ENCODE results near the gene TGFBR2. TPM values are rescaled to one million over a fixed set of nuclear protein-coding genes. Genes with fewer than 3 reads are reported as not detected.
A peak's percentile ranks its signal among the peaks of the same experiment; 100 is the strongest.

Gene TGFBR2
- total RNA-seq, 1 experiment from 2014 or later: 22.5 TPM

DNA sequence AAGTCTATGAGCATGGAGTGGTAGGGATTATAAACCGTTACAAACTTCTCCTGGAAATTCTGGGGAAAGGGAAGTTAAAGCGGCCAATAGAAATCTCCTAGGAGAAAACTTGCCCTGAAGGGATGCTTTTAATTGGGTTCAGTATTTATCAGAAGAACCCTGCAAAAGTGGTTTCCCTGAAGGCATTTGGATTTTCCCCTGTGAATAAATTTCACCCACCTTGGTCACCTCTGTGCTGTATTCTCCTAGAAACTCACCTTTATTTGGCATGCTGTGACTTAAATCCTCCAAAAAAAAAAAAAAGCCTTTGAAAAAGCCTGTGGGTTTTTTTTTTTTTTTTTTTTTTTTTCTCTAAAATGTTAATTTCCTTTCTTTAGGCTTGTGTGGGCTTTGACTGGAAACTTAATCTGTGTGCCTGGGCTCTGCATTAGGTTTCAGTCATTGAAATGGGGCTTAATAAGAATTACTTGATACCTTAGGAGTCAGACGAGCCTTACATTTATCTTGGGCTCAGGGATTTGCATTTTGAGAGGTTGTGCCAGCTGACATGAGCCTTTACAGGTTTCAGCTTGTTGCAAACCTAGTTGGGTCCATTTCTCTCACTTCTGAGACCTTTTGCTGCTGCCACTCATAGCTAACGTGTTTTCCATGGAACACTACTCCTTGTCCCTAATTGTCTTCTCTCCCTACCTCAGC is 22.0 kb downstream of the TGFBR2 start:
- H3K79me2 ChIP-seq (ENCODE audit: insufficient read depth, low read length): peaks cover 100% of the 10 kb centered on the region
- TF ChIP-seq ELF1 (IDR thresholded peaks at IDR 0.05; ENCODE audit: borderline replicate concordance, low read depth) (no peak), CBX3 (IDR thresholded peaks at IDR 0.05; ENCODE audit: low read depth) (no peak), RAD21 (IDR thresholded peaks at IDR 0.05; ENCODE audit: low read depth) (no peak), EGR1 (IDR thresholded peaks at IDR 0.05; ENCODE audit: low read depth) (no peak), SRF (IDR thresholded peaks at IDR 0.05; ENCODE audit: low read depth) (no peak), POLR2AphosphoS5 (IDR thresholded peaks at IDR 0.05; ENCODE audit: low read depth, low read length) (no peak), CEBPB (IDR thresholded peaks at IDR 0.05; ENCODE audit: low read depth) (no peak), TCF7L2 (IDR thresholded peaks at IDR 0.05; ENCODE audit: borderline replicate concordance, extremely low read depth, insufficient read depth, insufficient read length) (no peak), JUND (IDR thresholded peaks at IDR 0.05) (no peak)
- TF ChIP-seq, protein P1, sequence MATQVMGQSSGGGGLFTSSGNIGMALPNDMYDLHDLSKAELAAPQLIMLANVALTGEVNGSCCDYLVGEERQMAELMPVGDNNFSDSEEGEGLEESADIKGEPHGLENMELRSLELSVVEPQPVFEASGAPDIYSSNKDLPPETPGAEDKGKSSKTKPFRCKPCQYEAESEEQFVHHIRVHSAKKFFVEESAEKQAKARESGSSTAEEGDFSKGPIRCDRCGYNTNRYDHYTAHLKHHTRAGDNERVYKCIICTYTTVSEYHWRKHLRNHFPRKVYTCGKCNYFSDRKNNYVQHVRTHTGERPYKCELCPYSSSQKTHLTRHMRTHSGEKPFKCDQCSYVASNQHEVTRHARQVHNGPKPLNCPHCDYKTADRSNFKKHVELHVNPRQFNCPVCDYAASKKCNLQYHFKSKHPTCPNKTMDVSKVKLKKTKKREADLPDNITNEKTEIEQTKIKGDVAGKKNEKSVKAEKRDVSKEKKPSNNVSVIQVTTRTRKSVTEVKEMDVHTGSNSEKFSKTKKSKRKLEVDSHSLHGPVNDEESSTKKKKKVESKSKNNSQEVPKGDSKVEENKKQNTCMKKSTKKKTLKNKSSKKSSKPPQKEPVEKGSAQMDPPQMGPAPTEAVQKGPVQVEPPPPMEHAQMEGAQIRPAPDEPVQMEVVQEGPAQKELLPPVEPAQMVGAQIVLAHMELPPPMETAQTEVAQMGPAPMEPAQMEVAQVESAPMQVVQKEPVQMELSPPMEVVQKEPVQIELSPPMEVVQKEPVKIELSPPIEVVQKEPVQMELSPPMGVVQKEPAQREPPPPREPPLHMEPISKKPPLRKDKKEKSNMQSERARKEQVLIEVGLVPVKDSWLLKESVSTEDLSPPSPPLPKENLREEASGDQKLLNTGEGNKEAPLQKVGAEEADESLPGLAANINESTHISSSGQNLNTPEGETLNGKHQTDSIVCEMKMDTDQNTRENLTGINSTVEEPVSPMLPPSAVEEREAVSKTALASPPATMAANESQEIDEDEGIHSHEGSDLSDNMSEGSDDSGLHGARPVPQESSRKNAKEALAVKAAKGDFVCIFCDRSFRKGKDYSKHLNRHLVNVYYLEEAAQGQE (IDR thresholded peaks at IDR 0.05; ENCODE audit: low read depth): no peak
- TF ChIP-seq, protein P2, sequence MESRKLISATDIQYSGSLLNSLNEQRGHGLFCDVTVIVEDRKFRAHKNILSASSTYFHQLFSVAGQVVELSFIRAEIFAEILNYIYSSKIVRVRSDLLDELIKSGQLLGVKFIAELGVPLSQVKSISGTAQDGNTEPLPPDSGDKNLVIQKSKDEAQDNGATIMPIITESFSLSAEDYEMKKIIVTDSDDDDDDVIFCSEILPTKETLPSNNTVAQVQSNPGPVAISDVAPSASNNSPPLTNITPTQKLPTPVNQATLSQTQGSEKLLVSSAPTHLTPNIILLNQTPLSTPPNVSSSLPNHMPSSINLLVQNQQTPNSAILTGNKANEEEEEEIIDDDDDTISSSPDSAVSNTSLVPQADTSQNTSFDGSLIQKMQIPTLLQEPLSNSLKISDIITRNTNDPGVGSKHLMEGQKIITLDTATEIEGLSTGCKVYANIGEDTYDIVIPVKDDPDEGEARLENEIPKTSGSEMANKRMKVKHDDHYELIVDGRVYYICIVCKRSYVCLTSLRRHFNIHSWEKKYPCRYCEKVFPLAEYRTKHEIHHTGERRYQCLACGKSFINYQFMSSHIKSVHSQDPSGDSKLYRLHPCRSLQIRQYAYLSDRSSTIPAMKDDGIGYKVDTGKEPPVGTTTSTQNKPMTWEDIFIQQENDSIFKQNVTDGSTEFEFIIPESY (IDR thresholded peaks at IDR 0.05; ENCODE audit: extremely low read depth, insufficient replicate concordance, low read length): no peak

More for the DNA sequence above, 22.0 kb downstream of the TGFBR2 start:
- Histone ChIP-seq H3K4me3 (replicated peaks in 1 of 2; ENCODE audit: low read depth in 1 of 2, low read length in 2 of 2) (no peak overlapping the region), H3K9ac (ENCODE audit: low read length) (peak overlapping the region; percentile 10), H4K20me1 (ENCODE audit: insufficient read depth) (no peaks in the 10 kb centered on the region), H3K27me3 (ENCODE audit: insufficient read depth, low read length) (no peaks in the 10 kb centered on the region), H3K9me3 (ENCODE audit: control insufficient read depth in 1 of 2, insufficient read depth in 1 of 2, low read depth in 1 of 2, low read length in 2 of 2) (no peaks in the 10 kb centered on the region), H3K4me2 (ENCODE audit: low read length) (peak overlapping the region; percentile 68), H3K27ac (ENCODE audit: low read depth, low read length) (peak overlapping the region; percentile 95), H3K36me3 (ENCODE audit: control insufficient read depth in 1 of 2, insufficient read depth in 2 of 2, low read length in 2 of 2) (no peaks in the 10 kb centered on the region; a peak in 2 of 4 replicates), H3K4me1 (ENCODE audit: control insufficient read depth in 1 of 2, insufficient read depth in 2 of 2, low read length in 2 of 2) (peaks cover 92 to 99% of the 10 kb centered on the region in 2 experiments), H3K9me2 (ENCODE audit: insufficient read depth) (no peaks in the 10 kb centered on the region), H2AFZ (ENCODE audit: low read depth, low read length, poor library complexity, severe bottlenecking) (no peak overlapping the region)
- ChIA-PET POLR2A (no interaction called here), RAD21 (ENCODE audit: low non-redundant PET in 1 of 2, low total read pairs in 2 of 2, uncharacterized antibody in 2 of 2, unreplicated experiment in 2 of 2) (no interaction called here), CTCF (interaction anchor here (0.9 to 2.4 kb wide), 3 partner anchors 11 to 308 kb away, joined by 3 to 5 read pairs (median 4); no protein-coding TSS in a partner anchor)
- intact Hi-C loops (cut with micrococcal nuclease): loop anchor here (10.0 kb wide), 1 partner anchor 584 kb away; no protein-coding TSS in a partner anchor
- no peak for DNase-seq (ENCODE audit: low read depth, low spot score)
- ATAC-seq: no peak
- no TSS peak for BruUV-seq (replicated peaks)
